Activated T-helper 1 cell treated with anti-CD3 and anti-CD28 coated beads, Interleukin-2, amount 50 U/mL, for 16 hours (primary cell): ENCODE data around the gene FHOD3.

ENCODE experiments used
- DNase-seq, 2 donors: peaks; one replicate each; pipeline ENCODE4 v3.0.0-alpha.2; 2020; ENCODE audit warnings: low read depth in 1 of 2, low spot score in 1 of 2

The FHOD3 gene

DNA sequence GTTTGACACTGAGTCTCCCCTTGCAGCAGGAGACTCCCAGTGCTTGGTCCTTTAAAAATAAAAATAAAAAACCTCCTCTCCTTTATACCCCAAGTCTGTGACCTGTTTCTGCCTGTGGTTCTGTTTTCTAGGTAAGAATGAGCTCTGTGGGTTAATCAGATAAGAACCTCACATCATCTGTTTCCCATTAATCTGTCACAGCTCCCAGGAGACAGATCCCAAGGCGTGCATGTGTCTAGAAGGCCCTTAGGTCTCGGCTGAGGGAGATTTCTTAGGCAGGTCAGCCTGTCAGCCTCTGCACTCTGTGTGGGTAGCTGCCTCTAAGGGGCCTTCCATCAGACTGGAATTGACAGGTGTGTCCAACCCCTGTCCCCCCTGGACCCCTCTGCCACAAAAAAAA lies 80.7 kb downstream of the FHOD3 start:
- no peak for DNase-seq

- no peak for DNase-seq
Observed at GRCh38 chr18:36379435-36379984, 82.0 kb downstream of the FHOD3 start.

DNA sequence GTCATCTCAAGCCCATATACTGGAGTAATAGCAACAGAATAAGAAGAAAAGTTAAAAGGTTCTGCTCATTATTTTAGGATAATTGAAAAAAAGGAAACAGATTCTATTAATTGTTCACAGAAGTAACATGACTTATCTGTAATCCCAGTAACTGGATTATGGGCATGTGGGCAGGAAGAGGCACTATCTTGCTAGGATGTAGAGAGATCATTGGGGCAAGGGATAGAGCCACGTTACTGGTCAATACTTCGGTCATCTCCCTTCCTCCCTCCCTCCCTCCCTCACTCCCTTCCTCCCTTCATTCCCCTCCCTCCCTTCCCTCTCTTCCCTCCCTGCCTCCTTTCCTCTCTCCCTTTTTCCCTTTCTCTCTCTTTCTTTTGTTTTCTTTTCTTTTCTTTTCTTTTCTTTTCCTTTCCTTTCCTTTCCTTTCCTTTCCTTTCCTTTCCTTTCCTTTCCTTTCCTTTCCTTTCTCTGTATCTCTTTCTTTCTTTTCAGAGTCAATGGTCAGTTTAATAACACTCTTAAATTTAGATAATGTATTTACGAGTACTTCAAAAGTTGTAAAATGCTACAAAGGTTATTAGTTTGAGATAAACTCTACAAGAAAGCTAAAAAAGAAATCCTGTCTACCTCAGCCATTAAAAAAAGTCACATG lies 82.8 kb downstream of the FHOD3 start:
- no peak for DNase-seq

GRCh38 chr18:36381075-36381474 lies 83.6 kb downstream of the FHOD3 start:
- no peak for DNase-seq

DNA sequence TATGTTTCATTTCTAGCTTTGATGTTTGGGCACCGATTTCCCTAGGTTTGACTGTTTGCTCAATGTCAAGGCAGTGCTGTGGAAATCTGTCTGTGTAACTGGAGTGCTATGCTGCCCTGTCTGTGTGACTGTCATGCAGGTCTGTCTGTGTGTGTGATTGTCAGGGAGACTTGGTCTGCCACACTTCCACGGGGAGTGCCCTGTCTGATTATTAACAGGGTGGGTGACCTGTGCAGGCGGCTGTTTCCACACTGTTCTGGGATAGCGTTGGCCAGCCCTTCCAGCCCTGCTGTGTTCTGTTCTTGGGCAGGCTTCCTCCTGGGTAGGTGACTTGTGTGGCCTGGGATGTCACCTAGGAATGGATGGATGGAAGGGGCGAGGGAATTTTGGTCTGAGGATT lies 85.3 kb downstream of the FHOD3 start:
- no peak for DNase-seq

DNA sequence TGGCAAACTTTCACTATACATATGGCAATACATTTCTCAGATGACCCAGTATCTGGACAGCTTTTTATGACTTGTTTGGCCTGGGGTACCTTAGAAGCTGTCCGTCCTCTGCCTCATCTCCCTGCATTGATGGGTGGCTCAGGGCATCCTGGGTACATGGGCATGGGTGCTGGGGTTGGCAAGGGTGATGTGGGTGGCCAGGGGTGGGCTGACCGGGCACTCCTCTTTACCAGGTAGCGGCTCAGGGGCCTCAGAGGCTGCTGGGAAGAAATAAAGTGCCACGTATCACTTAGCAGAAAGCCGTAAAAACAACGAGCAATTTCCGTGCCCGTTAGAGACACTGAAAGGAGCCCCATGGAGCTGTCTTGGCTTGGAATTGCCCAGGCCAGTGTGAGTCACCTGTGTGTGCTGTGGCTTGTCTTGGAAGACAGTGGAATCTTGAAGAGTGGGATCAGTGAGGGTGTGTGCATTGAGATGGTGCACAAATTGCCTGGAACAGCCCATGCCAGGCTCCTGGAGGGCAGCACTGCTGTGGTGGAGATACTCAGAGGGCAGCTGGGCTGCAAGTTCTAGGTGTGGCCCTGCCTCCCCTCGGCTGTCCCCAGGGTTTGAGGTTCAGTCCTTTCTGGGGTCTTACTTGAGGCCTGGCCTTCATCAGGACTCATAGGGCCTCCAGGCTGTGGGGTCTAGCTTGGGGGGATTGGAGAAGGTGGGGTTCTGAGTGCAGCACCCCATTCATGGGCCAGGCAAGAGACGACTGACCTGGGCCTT lies 88.8 kb downstream of the FHOD3 start:
- DNase-seq: no peak

DNA sequence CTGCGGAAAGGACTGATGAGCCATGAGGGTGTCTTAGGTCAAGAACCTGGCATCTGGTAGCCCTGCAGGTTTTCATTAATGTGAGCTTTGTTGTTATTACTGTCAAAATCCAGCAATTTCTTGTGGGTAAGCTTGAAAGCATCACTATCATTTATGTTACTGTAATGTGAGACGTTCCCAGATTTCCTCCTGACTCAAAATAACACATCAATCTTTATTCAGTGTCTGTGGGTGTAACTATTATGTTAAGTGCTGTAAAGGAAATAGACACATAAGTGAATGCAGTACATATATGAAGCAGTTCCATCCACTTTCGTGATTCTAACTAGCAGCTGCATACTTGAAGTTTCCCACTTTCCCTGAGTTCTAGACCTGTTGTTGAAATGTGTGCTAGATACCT lies 89.8 kb downstream of the FHOD3 start:
- DNase-seq: no peak

DNA sequence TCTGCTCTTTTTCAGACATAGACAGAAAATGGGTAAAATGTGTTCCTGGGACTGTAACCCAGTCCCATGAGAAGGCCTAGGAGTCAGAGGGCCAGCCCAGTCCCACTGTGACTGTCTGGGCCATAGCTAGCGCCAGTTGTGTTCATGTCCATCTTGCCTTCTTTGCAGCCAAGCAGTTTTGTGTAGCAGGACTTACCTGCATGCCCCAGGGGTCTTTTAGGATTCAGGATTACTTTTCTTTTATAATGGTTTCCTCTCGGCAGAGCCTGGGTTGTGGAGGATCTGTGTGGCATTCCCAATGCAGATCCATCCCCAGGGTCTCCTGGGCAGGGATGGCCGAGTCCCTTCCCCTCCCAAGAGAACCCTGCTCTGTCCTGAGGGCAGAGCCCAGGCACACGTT lies 90.8 kb downstream of the FHOD3 start:
- DNase-seq: no peak

- no peak for DNase-seq
Observed at GRCh38 chr18:36389027-36389426, 91.5 kb downstream of the FHOD3 start.

- DNase-seq: no peak
Observed at GRCh38 chr18:36389811-36390581, 92.5 kb downstream of the FHOD3 start.

DNA sequence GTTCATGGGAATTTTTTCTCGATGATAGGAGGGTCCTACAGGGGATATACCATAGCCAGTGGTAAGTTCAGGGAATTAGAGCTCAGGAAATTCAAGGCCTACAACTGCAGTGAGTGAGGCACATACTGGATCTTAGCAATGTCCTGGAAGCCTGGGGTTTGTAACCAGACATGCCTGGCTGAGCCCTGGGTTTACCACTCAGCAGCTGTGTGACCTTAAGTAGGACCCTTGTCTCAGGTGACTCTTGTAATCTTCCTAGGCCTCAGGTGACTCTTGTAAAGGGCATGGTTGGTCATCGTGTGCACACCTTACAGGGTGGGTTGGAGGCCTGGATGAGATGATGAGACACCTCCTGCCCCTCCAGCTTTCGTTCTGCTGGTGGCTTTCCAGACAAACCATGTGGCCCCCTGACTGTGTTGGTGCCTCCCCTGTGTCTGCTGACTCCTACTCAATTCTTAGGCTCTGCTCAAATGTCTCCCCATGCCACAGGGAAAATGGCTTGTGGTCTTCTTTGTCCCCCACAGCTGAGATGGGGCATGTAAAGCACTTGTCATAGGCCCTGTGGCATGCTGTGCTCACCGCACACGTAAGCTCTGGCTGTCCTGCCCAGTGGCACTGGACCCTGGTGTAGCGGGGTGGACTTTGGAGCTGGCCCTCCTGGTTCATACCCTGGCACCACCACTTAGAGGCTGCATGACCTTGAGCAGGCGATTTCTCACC lies 94.1 kb downstream of the FHOD3 start:
- DNase-seq: no peak

DNA sequence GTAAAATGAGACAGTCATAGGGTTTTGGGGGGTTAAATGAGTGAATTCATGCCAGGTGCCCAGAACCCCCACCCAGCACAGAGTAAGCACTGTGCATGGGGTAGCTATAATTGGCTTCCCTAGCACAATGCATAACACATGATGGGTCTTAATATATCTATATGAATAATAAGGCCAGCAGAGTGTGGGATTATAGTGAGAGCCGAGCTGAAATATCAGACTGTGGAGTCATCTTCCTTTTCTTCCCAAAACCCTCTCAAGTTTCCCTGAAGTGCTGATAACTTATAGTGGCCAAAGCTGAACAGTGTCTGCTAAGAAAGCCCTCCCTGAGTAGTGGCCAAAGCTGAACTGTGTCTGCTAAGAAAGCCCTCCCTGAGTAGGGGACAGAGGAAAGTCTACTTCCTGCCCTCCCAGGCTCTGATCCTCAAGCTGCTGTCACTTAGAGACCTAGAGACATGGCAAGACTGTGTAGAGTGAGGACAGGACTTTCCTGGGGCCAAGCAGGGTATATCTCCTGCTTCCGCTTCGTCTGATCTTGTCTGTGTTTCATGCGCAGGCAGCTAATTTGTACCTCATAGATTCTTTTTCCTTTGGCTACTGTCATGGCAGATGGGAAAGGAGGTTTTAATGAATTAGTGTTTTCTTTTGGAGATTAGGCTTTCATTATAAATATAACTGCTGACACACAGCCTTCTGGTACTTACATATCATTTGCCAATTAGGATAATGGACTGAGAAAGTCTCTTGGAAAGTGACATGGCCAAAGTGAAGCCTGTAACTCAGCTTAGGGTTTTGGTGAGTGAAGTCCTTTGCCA lies 94.9 kb downstream of the FHOD3 start:
- DNase-seq: no peak

- no peak for DNase-seq
Observed at GRCh38 chr18:36392979-36393287, 95.4 kb downstream of the FHOD3 start.

GRCh38 chr18:36394486-36394885 lies 97.0 kb downstream of the FHOD3 start:
- no peak for DNase-seq

GRCh38 chr18:36396190-36396589 lies 98.7 kb downstream of the FHOD3 start:
- DNase-seq: no peak

DNA sequence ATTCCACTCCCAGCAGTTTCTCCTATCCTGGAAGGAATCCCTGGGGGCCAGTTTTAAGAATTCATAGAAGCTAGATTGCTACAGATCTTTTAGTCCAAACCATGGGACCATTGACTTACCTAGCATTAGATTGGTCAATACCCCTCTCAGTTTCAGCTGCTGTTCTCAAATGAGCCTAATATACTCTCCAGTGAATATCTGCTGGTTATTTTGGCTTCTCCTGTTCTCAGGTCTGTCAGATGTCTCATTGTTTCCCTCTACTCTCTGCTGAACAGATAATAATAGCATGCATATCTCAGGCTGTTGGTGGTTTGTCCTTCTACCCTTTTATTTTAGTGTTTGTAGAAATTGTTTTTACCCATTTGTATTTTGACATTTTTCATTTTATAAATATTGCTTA lies 99.5 kb downstream of the FHOD3 start:
- no peak for DNase-seq

DNA sequence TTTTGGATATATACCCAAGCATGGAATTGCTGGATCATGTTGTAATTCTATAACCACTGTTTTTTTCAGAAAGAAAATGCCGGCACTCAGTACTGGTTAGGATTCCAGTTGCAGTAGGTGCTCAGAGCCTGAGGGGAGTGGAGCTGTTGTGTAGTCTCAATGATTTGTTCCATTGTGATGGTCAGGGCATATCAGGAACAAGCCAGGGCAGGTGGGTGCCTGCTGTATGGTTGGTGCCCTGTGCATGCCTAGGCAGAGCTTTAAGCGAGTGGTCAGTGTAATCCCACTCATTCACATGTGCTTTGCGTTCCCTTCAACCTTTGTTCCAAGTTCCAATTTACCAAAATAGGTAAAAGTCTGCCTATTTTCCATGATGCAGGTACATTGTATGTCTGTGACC lies 100.9 kb downstream of the FHOD3 start:
- DNase-seq: no peak

DNA sequence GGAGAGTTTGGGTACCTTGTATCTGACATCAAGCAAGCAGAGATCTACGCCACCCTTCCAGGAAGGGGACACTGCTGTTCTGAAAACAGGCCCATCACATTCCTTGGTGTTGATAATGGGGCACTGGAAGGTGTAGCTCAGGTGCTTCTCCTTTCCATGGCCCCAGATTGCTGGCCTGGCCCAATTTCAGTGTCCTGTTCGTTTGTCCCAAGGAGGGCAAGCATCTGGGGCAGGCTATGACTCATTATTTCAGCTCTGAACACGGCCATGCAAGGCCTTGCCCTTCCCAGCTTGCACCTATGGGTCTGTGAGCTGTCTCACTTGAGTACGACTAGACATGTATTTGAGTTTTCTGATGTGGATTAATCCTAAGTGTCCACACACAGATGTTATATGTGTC lies 101.5 kb downstream of the FHOD3 start:
- DNase-seq: no peak

- no peak for DNase-seq
Observed at GRCh38 chr18:36401462-36401861, 103.9 kb downstream of the FHOD3 start.

DNA sequence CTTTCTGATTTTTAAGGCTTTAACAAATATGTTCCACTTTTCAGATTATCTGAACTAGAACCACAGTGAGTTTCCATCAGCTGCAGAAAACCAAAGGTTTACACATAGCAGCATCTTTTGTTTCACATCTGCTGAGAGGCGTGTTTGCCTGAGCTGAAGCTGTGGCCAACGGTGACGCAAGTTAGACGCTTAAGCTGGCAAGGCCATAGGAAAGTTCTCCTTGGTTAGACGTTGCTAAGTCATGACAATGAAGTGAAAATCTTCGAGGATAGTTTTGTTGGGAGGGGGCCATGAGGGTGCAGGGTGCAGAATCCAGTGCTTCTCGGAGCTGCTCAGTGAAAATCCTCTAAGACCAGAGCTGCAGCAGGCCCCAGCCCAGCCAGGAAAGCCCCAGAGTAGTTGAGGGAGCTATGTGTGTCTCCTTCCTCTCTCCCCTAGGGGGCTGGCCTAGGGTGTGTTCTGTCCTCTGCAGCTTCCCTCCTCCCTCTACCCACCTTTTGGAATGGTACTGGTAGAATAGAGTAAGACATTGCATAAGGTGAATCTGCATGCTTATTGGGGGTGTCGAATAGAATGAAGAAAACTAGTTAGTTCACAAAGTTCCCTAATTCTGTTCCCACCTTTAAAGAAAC lies 105.4 kb downstream of the FHOD3 start:
- DNase-seq: no peak
